ENCODE measurements around the gene NPR1.

NPR1 gene

DNA sequence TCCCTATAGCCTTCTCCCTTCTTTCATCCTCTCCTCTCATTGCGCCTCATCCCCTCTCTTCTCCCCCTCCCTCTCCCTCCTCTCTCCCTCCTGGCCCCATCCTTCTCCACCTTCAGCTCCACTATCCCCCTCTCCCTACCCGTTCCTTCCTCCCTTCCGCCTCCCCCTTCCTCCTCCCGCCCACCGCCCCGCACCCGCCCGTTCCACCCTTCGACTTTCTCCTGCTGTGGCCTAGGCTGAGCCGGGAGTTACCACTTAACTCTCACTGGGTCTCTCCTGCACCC is 1.6 kb downstream of the NPR1 start:
- no peaks in the 10 kb centered on the region for H3F3A ChIP-seq (ENCODE audit: control insufficient read depth, insufficient read depth)
- TF ChIP-seq EZH2phosphoT487 (IDR thresholded peaks at IDR 0.05; ENCODE audit: borderline replicate concordance, low read length) = no peak
- TF ChIP-seq, protein P1, sequence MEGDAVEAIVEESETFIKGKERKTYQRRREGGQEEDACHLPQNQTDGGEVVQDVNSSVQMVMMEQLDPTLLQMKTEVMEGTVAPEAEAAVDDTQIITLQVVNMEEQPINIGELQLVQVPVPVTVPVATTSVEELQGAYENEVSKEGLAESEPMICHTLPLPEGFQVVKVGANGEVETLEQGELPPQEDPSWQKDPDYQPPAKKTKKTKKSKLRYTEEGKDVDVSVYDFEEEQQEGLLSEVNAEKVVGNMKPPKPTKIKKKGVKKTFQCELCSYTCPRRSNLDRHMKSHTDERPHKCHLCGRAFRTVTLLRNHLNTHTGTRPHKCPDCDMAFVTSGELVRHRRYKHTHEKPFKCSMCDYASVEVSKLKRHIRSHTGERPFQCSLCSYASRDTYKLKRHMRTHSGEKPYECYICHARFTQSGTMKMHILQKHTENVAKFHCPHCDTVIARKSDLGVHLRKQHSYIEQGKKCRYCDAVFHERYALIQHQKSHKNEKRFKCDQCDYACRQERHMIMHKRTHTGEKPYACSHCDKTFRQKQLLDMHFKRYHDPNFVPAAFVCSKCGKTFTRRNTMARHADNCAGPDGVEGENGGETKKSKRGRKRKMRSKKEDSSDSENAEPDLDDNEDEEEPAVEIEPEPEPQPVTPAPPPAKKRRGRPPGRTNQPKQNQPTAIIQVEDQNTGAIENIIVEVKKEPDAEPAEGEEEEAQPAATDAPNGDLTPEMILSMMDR (IDR thresholded peaks at IDR 0.05; ENCODE audit: low read depth, low read length, poor library complexity, severe bottlenecking) = no peak
- no peaks in the 10 kb centered on the region for H3K9me2 ChIP-seq (replicated peaks; ENCODE audit: control insufficient read depth, low read length)
- peak overlapping the region; percentile 48; the same call in 1 of the 2 replicates for H3K4me3 ChIP-seq (ENCODE audit: low read length)
- H3K4me2 ChIP-seq (ENCODE audit: low read length) = peak overlapping the region; percentile 54
- no peaks in the 10 kb centered on the region for H3K79me2 ChIP-seq (ENCODE audit: control insufficient read depth, low read length)
- H3K27me3 ChIP-seq (ENCODE audit: control insufficient read depth, low read length) = peaks cover 51% of the 10 kb centered on the region
- peaks cover 9% of the 10 kb centered on the region for H3K4me1 ChIP-seq (ENCODE audit: control insufficient read depth, low read length)
- H3K9me3 ChIP-seq (ENCODE audit: control insufficient read depth, insufficient read depth, low read length) = no peaks in the 10 kb centered on the region
- H3K27ac ChIP-seq (ENCODE audit: low read depth, low read length) = no peak overlapping the region
- H4K20me1 ChIP-seq (ENCODE audit: control insufficient read depth, insufficient read depth, low read depth, low read length) = no peaks in the 10 kb centered on the region
- H3K36me3 ChIP-seq (ENCODE audit: control insufficient read depth, low read length) = no peaks in the 10 kb centered on the region

DNA sequence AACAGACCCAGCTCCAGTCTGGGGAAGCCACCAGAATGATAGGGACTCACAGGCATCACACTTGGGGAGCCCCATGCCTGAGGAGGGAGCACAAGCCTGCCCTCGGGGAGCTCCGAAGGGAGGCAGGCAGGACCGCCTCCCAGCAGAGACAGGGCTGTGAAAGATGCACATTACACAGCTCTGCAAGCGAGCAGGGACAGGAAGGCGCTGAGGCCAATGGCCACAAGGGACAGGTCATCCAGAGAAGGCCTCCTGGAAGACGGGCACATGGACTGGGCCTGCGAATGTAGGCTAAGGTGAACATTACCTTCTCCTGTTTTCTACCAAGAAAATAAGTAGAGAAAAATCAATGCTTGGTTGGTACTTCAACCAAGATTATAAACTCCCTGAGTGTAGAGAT is 4.2 kb downstream of the NPR1 start:
- Histone ChIP-seq H3K9me2 (replicated peaks; ENCODE audit: control insufficient read depth, low read length) (no peaks in the 10 kb centered on the region), H3K36me3 (ENCODE audit: control insufficient read depth, low read length) (no peaks in the 10 kb centered on the region), H3K27me3 (ENCODE audit: control insufficient read depth, low read length) (peaks cover 69% of the 10 kb centered on the region), H4K20me1 (ENCODE audit: control insufficient read depth, insufficient read depth, low read depth, low read length) (no peaks in the 10 kb centered on the region), H3K4me1 (ENCODE audit: control insufficient read depth, low read length) (peaks cover 9% of the 10 kb centered on the region), H3K9me3 (ENCODE audit: control insufficient read depth, insufficient read depth, low read length) (no peaks in the 10 kb centered on the region), H3F3A (ENCODE audit: control insufficient read depth, insufficient read depth) (no peaks in the 10 kb centered on the region), H3K79me2 (ENCODE audit: control insufficient read depth, low read length) (no peaks in the 10 kb centered on the region), H3K27ac (ENCODE audit: low read depth, low read length) (no peak overlapping the region), H3K4me2 (ENCODE audit: low read length) (no peak overlapping the region), H3K4me3 (ENCODE audit: low read length) (no peak overlapping the region)
- TF ChIP-seq, protein P1 (IDR thresholded peaks at IDR 0.05; ENCODE audit: low read depth, low read length, poor library complexity, severe bottlenecking) = no peak
- TF ChIP-seq EZH2phosphoT487 (IDR thresholded peaks at IDR 0.05; ENCODE audit: borderline replicate concordance, low read length) = no peak

DNA sequence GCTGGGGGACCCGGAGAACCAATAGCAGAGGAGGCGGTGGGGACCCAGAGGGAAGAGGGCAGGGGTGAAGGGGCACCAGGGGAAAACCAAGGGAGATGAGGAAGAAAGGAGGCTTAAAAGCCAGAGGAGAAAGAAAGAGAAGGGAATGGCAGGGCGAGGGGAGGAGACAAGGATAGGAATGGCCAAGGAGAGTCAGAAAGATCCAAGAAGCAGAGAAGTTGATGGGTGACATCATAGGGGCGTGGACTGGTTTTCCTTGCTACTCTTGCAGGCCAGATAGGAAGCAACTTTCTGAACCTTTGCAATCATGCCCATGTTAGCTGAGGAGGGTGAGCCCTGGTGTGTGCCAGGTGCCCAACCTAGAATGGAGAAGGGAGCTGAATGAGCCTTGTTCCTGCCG is 5.4 kb downstream of the NPR1 start:
- Histone ChIP-seq H3K36me3 (ENCODE audit: control insufficient read depth, low read length) (no peaks in the 10 kb centered on the region), H3K9me2 (replicated peaks; ENCODE audit: control insufficient read depth, low read length) (no peaks in the 10 kb centered on the region), H3K27me3 (ENCODE audit: control insufficient read depth, low read length) (peaks cover 59% of the 10 kb centered on the region), H4K20me1 (ENCODE audit: control insufficient read depth, insufficient read depth, low read depth, low read length) (no peaks in the 10 kb centered on the region), H3K4me2 (ENCODE audit: low read length) (no peak overlapping the region), H3K9me3 (ENCODE audit: control insufficient read depth, insufficient read depth, low read length) (no peaks in the 10 kb centered on the region), H3K4me1 (ENCODE audit: control insufficient read depth, low read length) (peaks cover 12% of the 10 kb centered on the region), H3F3A (ENCODE audit: control insufficient read depth, insufficient read depth) (no peaks in the 10 kb centered on the region), H3K4me3 (ENCODE audit: low read length) (no peak overlapping the region), H3K27ac (ENCODE audit: low read depth, low read length) (no peak overlapping the region), H3K79me2 (ENCODE audit: control insufficient read depth, low read length) (no peaks in the 10 kb centered on the region)
- no peak for TF ChIP-seq EZH2phosphoT487 (IDR thresholded peaks at IDR 0.05; ENCODE audit: borderline replicate concordance, low read length)
- TF ChIP-seq, protein P1 (IDR thresholded peaks at IDR 0.05; ENCODE audit: low read depth, low read length, poor library complexity, severe bottlenecking) = no peak

DNA sequence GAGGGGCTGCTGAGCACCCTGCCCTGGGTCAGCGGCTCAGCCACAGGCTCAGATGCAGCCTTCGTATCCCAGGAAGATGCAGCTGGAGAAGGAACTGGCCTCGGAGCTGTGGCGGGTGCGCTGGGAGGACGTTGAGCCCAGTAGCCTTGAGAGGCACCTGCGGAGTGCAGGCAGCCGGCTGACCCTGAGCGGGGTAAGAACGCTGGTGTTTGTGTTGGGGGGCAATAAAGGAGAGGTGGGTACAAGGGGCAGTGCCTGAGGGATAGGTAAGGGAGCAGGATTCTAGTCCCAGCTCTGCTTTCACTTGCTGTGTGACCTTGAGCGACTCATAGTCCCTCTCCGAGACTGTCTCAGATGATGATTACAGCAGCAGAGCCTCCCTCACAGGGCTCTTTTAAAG is 6.4 kb downstream of the NPR1 start:
- peaks cover 9% of the 10 kb centered on the region; the same call in 1 of the 2 replicates for H3K4me1 ChIP-seq (ENCODE audit: control insufficient read depth, low read length)
- H3K27me3 ChIP-seq (ENCODE audit: control insufficient read depth, low read length) = peaks cover 48% of the 10 kb centered on the region
- no peak overlapping the region for H3K4me3 ChIP-seq (ENCODE audit: low read length)
- no peaks in the 10 kb centered on the region for H3F3A ChIP-seq (ENCODE audit: control insufficient read depth, insufficient read depth)
- H3K79me2 ChIP-seq (ENCODE audit: control insufficient read depth, low read length) = no peaks in the 10 kb centered on the region
- no peaks in the 10 kb centered on the region for H3K9me2 ChIP-seq (replicated peaks; ENCODE audit: control insufficient read depth, low read length)
- no peak overlapping the region for H3K27ac ChIP-seq (ENCODE audit: low read depth, low read length)
- H3K36me3 ChIP-seq (ENCODE audit: control insufficient read depth, low read length) = no peaks in the 10 kb centered on the region
- TF ChIP-seq, protein P1 (IDR thresholded peaks at IDR 0.05; ENCODE audit: low read depth, low read length, poor library complexity, severe bottlenecking) = no peak
- TF ChIP-seq EZH2phosphoT487 (IDR thresholded peaks at IDR 0.05; ENCODE audit: borderline replicate concordance, low read length) = no peak
- H4K20me1 ChIP-seq (ENCODE audit: control insufficient read depth, insufficient read depth, low read depth, low read length) = no peaks in the 10 kb centered on the region
- no peak overlapping the region for H3K4me2 ChIP-seq (ENCODE audit: low read length)
- H3K9me3 ChIP-seq (ENCODE audit: control insufficient read depth, insufficient read depth, low read length) = no peaks in the 10 kb centered on the region
